ENCODE measurements around the gene DEGS2.

DNA sequence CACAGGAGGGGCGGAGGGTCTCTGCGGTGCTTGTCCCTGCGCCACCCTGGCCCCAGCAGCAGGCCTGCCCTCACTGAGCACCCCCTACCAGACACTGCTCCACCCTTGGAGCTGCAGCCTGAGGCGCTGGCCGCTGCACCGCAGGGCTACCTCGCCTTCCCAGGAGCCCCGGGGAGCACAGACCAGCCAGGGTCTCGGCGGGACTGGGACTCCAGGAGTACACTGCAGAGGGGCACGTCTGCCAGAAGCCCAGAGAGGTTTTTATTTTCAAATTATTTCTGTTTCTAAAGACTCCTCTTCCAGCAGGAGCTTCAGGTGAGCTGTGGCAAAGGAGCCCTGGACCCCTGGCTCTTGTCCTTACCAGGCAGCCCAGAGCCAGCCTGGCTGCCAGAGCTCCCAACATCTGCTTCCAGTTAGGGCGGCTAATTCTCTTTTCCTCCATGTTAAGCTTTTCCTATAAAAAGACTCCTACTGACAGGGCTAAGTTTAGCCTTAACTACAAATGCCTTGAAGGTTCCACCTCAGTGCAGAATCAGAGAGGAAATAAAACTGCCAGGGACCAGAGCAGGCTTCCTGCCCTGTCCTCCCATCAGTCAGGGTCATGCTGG, 26.4 kb downstream of the DEGS2 start:
- no peak for TF ChIP-seq ZNF302 (CRISPR knock-in tag; IDR thresholded peaks at IDR 0.05)
- no peak for TF ChIP-seq POLR2A (IDR thresholded peaks at IDR 0.05; ENCODE audit: low read length)

All from A549 (cell line).